SH-SY5Y (cell line): ENCODE results near the gene DCDC1.

ENCODE experiments used
- GATA2 ChIP-seq: IDR thresholded peaks from 2 replicates; pipeline ENCODE4 v1.6.1; 2011; ENCODE audit warnings: mild to moderate bottlenecking, low read depth, low read length
- GATA3 ChIP-seq: IDR thresholded peaks from 2 replicates; pipeline ENCODE4 v1.6.1; 2011; ENCODE audit warnings: low read depth, mild to moderate bottlenecking, low read length, moderate library complexity

DNA sequence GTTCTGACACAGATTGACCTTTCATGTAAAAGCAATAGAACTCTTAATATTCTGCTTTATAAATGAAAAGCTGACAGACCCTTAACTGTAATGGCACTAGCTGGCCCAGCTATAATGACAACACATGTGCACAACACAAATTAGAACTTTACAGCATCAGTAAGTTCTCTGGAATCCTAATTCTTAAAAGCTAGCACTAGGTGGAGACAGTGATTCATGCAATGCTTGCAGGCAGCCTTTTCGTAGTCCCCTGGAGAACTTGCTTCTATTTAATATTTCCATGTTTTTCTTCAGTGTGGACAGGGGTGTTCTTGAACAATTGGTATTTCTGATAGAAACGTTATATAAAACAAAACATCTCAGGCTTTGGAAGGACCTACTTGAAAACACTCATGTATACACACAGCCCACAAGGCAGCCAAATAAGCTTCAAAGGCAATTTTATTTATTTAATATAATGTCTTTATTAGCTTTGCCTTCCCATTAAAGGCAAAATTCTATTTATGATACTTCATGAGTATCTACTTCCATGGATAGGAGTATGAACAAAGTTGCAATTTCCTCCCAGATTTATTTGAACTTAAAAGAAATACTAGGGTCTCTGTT is 409.0 kb downstream of the DCDC1 start:
- TF ChIP-seq GATA2 = no peak
- TF ChIP-seq GATA3 = no peak
